Stimulated activated effector memory CD8-positive, alpha-beta T cell treated with anti-CD3 and anti-CD28 coated beads, Interleukin-12 subunit alpha, Interleukin-12 subunit beta, amount 100 ng/mL, for 72 hours (primary cell): ENCODE measurements around the gene RFNG.
A peak's percentile ranks its signal among the peaks of the same experiment; 100 is the strongest.

ENCODE experiments used
- ATAC-seq: fragments of 150-1000 bp; cut with Tn5 transposase; 2 replicates; pipeline ENCODE4 v1.10.0; 2021
- DNase-seq, 2 donors: peaks; one replicate each; pipeline ENCODE4 v3.0.0; 2021 to 2022; ENCODE audit warnings: low spot score in 2 of 2
- H3K27ac Mint-ChIP-seq: one replicate; pipeline ENCODE4 v1.8.0; 2022; ENCODE audit warnings: mild to moderate bottlenecking, mixed read lengths
- H3K36me3 Mint-ChIP-seq: one replicate; pipeline ENCODE4 v1.8.0; 2022; ENCODE audit warnings: mild to moderate bottlenecking, mixed read lengths
- H3K4me1 Mint-ChIP-seq: one replicate; pipeline ENCODE4 v1.8.0; 2022; ENCODE audit warnings: mixed read lengths
- H3K4me3 Mint-ChIP-seq: one replicate; pipeline ENCODE4 v1.8.0; 2022; ENCODE audit warnings: mild to moderate bottlenecking, mixed read lengths
- H3K9me3 Mint-ChIP-seq: one replicate; pipeline ENCODE4 v1.8.0; 2022; ENCODE audit warnings: mixed read lengths

The RFNG gene

GRCh38 chr17:82004517-82005455 lies 46.8 kb downstream of the RFNG start:
- no peak for DNase-seq
- H3K27ac Mint-ChIP-seq, result no peak overlapping the region
- H3K4me1 Mint-ChIP-seq, result no peaks in the 10 kb centered on the region
- ATAC-seq, result no peak
- H3K4me3 Mint-ChIP-seq, result no peak overlapping the region
- no peaks in the 10 kb centered on the region for H3K36me3 Mint-ChIP-seq
- H3K9me3 Mint-ChIP-seq, result no peaks in the 10 kb centered on the region

GRCh38 chr17:82003411-82004381 lies 47.9 kb downstream of the RFNG start:
- H3K9me3 Mint-ChIP-seq, result no peaks in the 10 kb centered on the region
- no peak overlapping the region for H3K4me3 Mint-ChIP-seq
- H3K36me3 Mint-ChIP-seq, result no peaks in the 10 kb centered on the region
- no peaks in the 10 kb centered on the region for H3K4me1 Mint-ChIP-seq
- H3K27ac Mint-ChIP-seq, result no peak overlapping the region
- ATAC-seq (peak; percentile 79), DNase-seq (no peak)

GRCh38 chr17:82001571-82002056 lies 50.0 kb downstream of the RFNG start:
- no peak for DNase-seq
- no peak overlapping the region for H3K4me3 Mint-ChIP-seq
- no peaks in the 10 kb centered on the region for H3K9me3 Mint-ChIP-seq
- no peaks in the 10 kb centered on the region for H3K4me1 Mint-ChIP-seq
- H3K36me3 Mint-ChIP-seq, result no peaks in the 10 kb centered on the region
- ATAC-seq, result no peak
- H3K27ac Mint-ChIP-seq, result no peak overlapping the region

- Mint-ChIP-seq H3K4me1 (no peaks in the 10 kb centered on the region), H3K27ac (no peak overlapping the region), H3K9me3 (no peaks in the 10 kb centered on the region), H3K4me3 (no peak overlapping the region), H3K36me3 (peaks cover 2% of the 10 kb centered on the region)
- ATAC-seq, result no peak
- DNase-seq, result no peak
Observed at GRCh38 chr17:82000803-82001570, 50.6 kb downstream of the RFNG start.

GRCh38 chr17:81999976-82000802 lies 51.4 kb downstream of the RFNG start:
- Mint-ChIP-seq H3K27ac (no peak overlapping the region), H3K36me3 (peaks cover 7% of the 10 kb centered on the region), H3K4me1 (no peaks in the 10 kb centered on the region), H3K9me3 (no peaks in the 10 kb centered on the region), H3K4me3 (no peak overlapping the region)
- DNase-seq (no peak), ATAC-seq (no peak)

- Mint-ChIP-seq H3K27ac (no peak overlapping the region), H3K9me3 (no peaks in the 10 kb centered on the region), H3K4me3 (no peak overlapping the region), H3K4me1 (no peaks in the 10 kb centered on the region), H3K36me3 (peaks cover 7% of the 10 kb centered on the region)
- ATAC-seq, result no peak
- no peak for DNase-seq
Observed at GRCh38 chr17:81999587-81999975, 52.0 kb downstream of the RFNG start.

GRCh38 chr17:81998691-81999438 lies 52.7 kb downstream of the RFNG start:
- Mint-ChIP-seq H3K27ac (no peak overlapping the region), H3K9me3 (no peaks in the 10 kb centered on the region), H3K36me3 (peaks cover 7% of the 10 kb centered on the region), H3K4me3 (no peak overlapping the region), H3K4me1 (no peaks in the 10 kb centered on the region)
- no peak for DNase-seq
- ATAC-seq, result no peak

- Mint-ChIP-seq H3K9me3 (no peaks in the 10 kb centered on the region), H3K36me3 (peaks cover 7% of the 10 kb centered on the region), H3K4me3 (no peak overlapping the region), H3K27ac (no peak overlapping the region), H3K4me1 (no peaks in the 10 kb centered on the region)
- no peak for ATAC-seq
- no peak for DNase-seq
Observed at GRCh38 chr17:81998212-81998611, 53.4 kb downstream of the RFNG start.
